A549 (cell line): Measurements from ENCODE around the gene CTDSPL.

Experiments
- JUNB ChIP-seq: fragments of >200 bp; sonication (Bioruptor Twin); formaldehyde crosslinking; IDR thresholded peaks from 2 replicates; pipeline ENCODE4 v1.6.1; 2016
- POLR2A ChIP-seq: IDR thresholded peaks from 2 replicates; pipeline ENCODE4 v1.6.1; 2012; ENCODE audit warnings: mild to moderate bottlenecking, low read length
- RNF2 ChIP-seq: fragments of 200-600 bp; sonication (generic); IDR thresholded peaks from 2 replicates; pipeline ENCODE4 v1.6.1; 2016; ENCODE audit warnings: low read depth, mild to moderate bottlenecking, antibody characterized with exemption, moderate library complexity, borderline replicate concordance
- TF ChIP-seq, protein P1 (sequence below): fragments of >200 bp; sonication (Bioruptor Twin); formaldehyde crosslinking; IDR thresholded peaks from 3 replicates; pipeline ENCODE4 v1.6.1; 2016

DNA sequence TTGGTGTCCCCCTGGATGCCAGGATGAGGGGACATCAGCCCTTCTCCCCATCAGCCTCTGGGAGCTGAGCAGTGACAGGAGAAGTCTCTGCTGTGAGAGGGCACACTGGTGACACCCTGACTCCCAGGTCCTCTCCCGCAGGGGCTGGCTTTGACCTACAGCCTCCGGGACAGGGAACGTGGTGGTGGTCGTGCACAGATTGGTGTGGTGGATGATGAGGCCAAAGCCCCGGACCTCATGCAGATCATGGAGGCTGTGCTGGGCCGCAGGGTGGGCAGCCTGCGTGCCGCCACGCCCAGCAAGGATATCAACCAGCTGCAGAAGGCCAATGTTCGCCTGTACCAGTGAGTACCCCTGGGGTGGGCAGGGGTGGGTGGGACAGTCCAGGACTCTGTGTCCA is 135.7 kb downstream of the CTDSPL start:
- no peak for TF ChIP-seq JUNB
- TF ChIP-seq, protein P1, sequence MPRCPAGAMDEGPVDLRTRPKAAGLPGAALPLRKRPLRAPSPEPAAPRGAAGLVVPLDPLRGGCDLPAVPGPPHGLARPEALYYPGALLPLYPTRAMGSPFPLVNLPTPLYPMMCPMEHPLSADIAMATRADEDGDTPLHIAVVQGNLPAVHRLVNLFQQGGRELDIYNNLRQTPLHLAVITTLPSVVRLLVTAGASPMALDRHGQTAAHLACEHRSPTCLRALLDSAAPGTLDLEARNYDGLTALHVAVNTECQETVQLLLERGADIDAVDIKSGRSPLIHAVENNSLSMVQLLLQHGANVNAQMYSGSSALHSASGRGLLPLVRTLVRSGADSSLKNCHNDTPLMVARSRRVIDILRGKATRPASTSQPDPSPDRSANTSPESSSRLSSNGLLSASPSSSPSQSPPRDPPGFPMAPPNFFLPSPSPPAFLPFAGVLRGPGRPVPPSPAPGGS, result no peak
- TF ChIP-seq RNF2, result no peak
- no peak for TF ChIP-seq POLR2A
